Erythroblast (primary cell): ENCODE measurements around the gene SH3TC2.

Source experiments
- DNase-seq, 2 experiments: peaks; one replicate each; lab custom pipeline; 2025; lab: John Stamatoyannopoulos, UW
- GATA1 ChIP-seq: IDR thresholded peaks from 2 replicates; pipeline ENCODE4 v1.6.1; 2011; ENCODE audit warnings: low read depth, mild to moderate bottlenecking, control low read depth, low read length, moderate library complexity
- POLR2A ChIP-seq: IDR thresholded peaks from 2 replicates; pipeline ENCODE4 v1.6.1; 2011; ENCODE audit warnings: mild to moderate bottlenecking, low read length

Gene SH3TC2

DNA sequence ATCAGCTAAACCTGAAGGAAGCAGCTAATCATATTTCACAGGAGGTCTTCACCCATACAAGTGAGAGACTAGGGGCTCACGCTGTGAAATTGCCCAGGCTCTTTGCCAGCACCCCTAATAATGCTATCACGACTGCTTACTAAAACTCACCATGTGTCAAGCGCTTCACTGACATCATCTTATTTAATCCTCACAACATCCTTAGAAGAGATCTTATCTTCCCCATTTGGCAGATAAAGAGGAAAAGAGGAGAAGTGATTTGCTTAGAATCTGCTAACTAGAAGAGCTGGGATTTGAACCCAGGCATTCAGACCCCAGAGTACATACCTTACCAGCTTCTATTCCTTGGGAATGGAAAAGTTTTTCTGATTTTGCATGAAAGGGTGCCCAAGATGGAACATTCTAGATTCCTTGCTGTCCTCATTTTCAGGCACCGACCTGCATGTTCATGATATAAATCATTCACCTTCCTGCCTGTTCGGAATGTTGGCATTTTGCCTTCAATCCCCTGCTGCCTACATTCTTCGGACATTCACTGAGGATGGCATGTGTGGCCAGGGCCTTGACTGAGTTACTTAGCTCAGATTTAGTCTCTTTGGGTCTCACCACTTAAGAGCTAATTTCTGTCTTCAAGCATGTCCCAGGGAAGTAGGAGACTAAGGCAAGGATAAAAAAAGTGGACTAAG is 88.1 kb downstream of the SH3TC2 start:
- DNase-seq = no peak
- TF ChIP-seq POLR2A (no peak), GATA1 (no peak)

DNA sequence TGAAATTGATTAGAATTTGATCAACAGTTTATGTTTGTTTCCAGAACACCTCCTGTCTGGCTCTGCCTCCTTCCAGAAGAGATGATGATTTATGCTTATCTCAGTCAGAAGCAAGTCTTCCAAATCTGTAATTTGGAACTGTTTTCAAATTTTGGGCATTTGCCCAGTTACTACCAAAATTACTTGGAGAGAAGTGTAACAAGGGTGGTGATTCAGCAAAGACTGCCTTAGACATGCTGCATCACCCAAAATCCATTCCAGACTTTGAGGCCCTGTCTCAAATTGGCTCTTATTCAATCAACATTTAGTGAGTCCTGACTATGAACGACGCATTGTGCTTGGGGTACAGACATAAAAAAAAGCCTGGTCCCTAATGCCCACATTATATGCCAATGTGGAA is 89.4 kb downstream of the SH3TC2 start:
- TF ChIP-seq POLR2A (no peak), GATA1 (no peak)
- DNase-seq = no peak

GRCh38 chr5:148972974-148973374 is 89.9 kb downstream of the SH3TC2 start:
- TF ChIP-seq POLR2A (no peak), GATA1 (no peak)
- no peak for DNase-seq

DNA sequence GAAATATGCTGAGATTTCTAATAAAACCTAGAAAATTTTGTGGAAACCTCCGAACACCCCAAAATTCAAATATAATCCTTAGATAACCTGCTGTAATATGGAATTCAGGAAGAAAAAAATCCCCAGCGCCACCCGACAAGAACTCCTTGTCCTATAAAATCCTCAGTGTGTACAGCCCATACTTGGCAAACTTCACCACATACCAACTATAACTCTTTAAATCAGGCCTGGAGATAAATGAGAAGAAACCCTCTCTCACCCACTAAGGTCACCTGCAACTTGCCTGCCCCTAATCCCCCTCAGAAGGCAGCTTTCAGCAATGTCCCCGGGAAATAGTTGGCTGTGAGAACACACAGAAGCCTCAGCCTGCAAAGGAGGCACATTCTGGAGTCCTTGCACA is 90.5 kb downstream of the SH3TC2 start:
- TF ChIP-seq GATA1 (no peak), POLR2A (no peak)
- DNase-seq = no peak

DNA sequence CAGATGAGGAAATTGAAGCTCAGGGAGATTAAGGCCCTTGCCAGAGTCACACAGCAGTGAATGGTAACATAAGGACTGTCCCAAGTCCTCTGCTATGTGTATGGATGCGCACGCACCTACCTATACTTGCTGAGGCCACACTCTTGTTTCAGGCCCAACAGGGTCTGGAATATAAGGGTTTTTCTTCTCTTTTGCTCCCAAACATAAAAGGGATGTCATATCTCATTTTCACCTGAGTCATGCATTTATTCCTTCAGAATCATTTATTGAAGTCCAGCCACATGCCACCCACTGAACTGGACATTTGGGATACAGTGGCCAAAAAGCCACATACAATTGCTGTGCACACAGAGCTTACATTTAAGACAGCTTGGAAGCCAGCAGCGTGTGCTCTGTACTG is 92.0 kb downstream of the SH3TC2 start:
- DNase-seq = no peak
- no peak for TF ChIP-seq GATA1
- TF ChIP-seq POLR2A = no peak

DNA sequence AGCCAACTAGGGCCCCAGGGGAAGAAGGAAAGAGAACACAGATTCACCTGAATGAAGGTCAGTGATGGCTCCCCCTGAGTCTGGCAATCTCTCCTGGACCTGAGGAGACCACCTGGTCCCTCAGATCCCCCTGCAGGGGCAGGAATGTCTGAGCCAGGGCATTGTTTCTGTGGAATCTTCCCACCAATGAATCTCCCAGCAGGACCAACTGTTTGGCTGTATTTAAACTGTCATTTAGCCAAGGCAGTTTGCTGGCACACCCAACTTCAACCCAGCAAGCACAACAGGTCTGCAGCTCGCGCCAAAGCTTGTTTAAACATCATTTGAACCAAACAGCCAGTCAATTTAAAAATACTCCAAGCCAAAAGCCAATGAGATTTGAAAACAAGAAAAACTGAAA is 92.6 kb downstream of the SH3TC2 start:
- no peak for DNase-seq
- TF ChIP-seq GATA1 (no peak), POLR2A (no peak)

DNA sequence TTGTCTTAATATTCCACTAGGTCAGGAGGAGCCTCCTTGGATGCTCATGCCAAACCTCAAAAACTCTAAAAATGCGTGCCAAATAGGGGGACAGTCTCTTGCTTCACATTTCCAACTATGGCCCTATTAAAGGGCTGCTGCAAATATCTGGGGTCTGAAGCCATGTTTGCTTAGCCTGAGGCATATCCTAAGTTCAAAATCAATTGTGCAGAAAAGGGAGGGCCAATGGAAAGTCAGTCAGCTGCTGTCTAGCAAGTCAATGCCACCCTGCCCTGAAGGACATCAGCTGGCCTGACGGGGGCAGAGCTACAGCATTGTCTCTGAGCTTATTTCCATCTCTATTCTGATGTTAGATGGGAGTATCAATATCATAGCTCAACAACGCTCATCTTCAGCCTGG is 93.6 kb downstream of the SH3TC2 start:
- no peak for TF ChIP-seq POLR2A
- no peak for TF ChIP-seq GATA1
- DNase-seq = no peak

GRCh38 chr5:148968311-148968710 is 94.6 kb downstream of the SH3TC2 start:
- TF ChIP-seq POLR2A (no peak), GATA1 (no peak)
- DNase-seq = no peak

DNA sequence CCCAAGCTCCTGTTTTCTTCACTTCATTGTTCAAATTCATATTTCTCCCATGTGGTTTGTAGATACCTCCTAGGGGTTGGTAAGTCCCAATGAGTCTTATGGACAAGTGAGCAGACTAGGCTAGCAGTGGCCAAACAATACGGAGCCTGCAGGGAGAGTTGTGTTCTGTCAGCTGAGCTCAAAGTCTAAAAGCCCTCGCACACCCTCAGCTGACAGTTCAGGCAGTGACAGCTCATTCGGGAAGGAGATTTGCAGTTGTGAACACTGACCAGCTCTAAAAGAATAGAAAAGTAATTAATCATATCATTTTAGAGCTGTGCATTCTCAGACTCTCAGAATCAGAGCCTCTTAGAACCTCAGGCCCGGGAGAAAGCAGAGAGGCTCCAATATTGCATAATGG is 95.1 kb downstream of the SH3TC2 start:
- TF ChIP-seq POLR2A (no peak), GATA1 (no peak)
- DNase-seq = no peak

GRCh38 chr5:148966938-148967337 is 95.9 kb downstream of the SH3TC2 start:
- TF ChIP-seq GATA1 (no peak), POLR2A (no peak)
- DNase-seq = no peak

DNA sequence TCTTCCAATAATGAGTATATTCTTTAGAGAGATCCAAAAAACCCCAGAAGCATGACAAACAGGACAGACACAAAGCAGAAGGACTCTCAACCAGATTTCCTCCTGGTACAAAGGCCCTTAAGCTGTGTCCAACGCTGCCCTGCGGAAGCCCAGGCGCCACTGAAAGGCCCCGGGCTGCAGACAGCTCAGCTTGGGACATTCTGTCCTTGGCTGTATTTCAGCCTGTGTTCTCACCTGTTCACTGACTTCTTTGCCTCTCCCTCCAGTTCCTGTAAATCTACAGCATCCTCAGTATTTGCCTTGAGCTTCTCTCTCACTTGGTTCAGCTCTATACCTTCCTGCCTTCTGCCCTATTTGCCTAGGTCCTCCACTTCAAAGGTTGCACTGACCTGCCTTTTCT is 96.5 kb downstream of the SH3TC2 start:
- TF ChIP-seq POLR2A (no peak), GATA1 (no peak)
- no peak for DNase-seq

- TF ChIP-seq POLR2A (no peak), GATA1 (no peak)
- no peak for DNase-seq
Measured at GRCh38 chr5:148965511-148966265, 97.2 kb downstream of the SH3TC2 start.

DNA sequence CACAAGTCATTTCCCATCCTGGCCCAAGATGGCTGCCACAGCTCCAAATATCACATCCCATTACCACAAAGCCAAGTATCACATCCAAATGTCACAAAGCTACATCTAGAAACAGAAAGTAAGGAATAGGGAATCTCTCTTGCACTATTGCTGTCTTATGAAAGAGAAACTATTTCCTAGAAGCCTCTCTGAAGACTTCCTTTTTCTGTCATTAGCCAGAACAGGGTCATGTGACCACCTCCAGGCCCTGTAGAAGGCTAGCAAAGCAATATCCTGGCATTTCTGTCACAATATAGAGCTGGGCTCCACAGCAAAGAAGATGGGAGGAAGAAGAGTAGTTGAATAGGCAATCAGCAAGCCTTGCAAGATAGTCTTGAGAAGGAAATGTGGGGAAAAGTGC is 99.2 kb downstream of the SH3TC2 start:
- no peak for DNase-seq

GRCh38 chr5:148962761-148963324 is 100.0 kb downstream of the SH3TC2 start:
- TF ChIP-seq POLR2A (no peak), GATA1 (no peak)
- DNase-seq = no peak

More for the DNA sequence above, 99.2 kb downstream of the SH3TC2 start:
- TF ChIP-seq POLR2A (no peak), GATA1 (no peak)

- no peak for TF ChIP-seq POLR2A
- no peak for DNase-seq
Measured at GRCh38 chr5:148962200-148962550, 100.7 kb downstream of the SH3TC2 start.
